Peyer's patch (tissue), 4 donors: ENCODE measurements around the gene PDE4D. TPM values are rescaled to one million over a fixed set of nuclear protein-coding genes. Genes with fewer than 3 reads are reported as not detected.

Experiments
- DNase-seq, 3 donors: peaks; one replicate each; pipeline ENCODE4 v3.0.0-alpha.2; 2017 to 2019
- H3K27ac ChIP-seq, 4 donors: fragments of 200-600 bp; sonication (generic); one replicate each; pipeline ENCODE4 v1.5.1; 2016 to 2019
- H3K27me3 ChIP-seq, 2 donors: fragments of 200-600 bp; sonication (generic); one replicate each; pipeline ENCODE4 v1.5.1; 2019
- H3K36me3 ChIP-seq, 3 donors: fragments of 200-600 bp; sonication (generic); one replicate each; pipeline ENCODE4 v1.5.1; 2016 to 2019
- H3K4me1 ChIP-seq, 4 donors: fragments of 200-600 bp; sonication (generic); one replicate each; pipeline ENCODE4 v1.5.1; 2016 to 2019
- H3K4me3 ChIP-seq, 4 donors: fragments of 200-600 bp; sonication (generic); 1 replicate in 3 of 4; 2 replicates in 1 of 4; pipeline ENCODE4 v1.5.1; 2016 to 2019; ENCODE audit warnings: mild to moderate bottlenecking in 1 of 4
- H3K9me3 ChIP-seq, 4 donors: fragments of 200-600 bp; sonication (generic); one replicate each; pipeline ENCODE4 v1.5.1; 2016 to 2019; ENCODE audit warnings: mild to moderate bottlenecking in 1 of 4
- POLR2A ChIP-seq, 2 donors: fragments of 450-650 bp; IDR thresholded peaks; one replicate each; pipeline ENCODE4 v1.5.1; 2017; ENCODE audit warnings: antibody characterized with exemption in 2 of 2, mild to moderate bottlenecking in 2 of 2, moderate library complexity in 2 of 2
- total RNA-seq, 4 donors: library from RNA; depleted of rRNA; stranded (reverse); fragments of >200 nt; gene quantifications; one replicate each; pipeline ENCODE4 v1.1.0, GENCODE V29; 2016
- TF ChIP-seq, protein P1 (sequence below), 6 experiments: fragments of 450-650 bp in 4 of 6; fragments of 200-600 bp in 2 of 6; sonication (generic) in 1 of 6; IDR thresholded peaks; one replicate each; pipeline ENCODE4 v1.5.1; 2017 to 2019; ENCODE audit warnings: antibody characterized with exemption in 6 of 6, mild to moderate bottlenecking in 3 of 6, moderate library complexity in 1 of 6

PDE4D gene
- total RNA-seq, 4 donors from 2014 or later: 19.8 to 89.1 (median 43.9) TPM

DNA sequence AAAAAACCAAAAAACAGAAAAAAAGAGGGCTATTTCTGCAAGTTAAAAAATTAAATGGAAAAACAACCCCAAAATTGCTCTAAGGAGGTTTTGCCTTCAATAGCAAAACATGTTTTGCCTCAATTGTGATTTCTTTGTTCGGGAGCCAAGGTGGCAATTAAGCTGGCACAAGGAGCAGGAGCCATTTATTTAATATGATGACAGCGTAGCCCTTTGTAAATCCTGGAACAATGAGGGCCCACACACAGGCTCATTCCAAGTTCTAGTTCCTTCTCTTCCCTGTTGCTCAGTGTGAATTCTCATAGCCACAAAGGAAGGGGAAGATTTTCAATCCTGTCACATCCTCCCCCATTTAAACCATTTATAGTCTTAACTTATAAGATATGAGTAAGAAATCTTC, 353.2 kb downstream of the PDE4D start:
- Histone ChIP-seq H3K27me3 (no peaks in the 10 kb centered on the region), H3K4me1 (peaks cover 0 to 25% (median 0%) of the 10 kb centered on the region in 4 donors), H3K4me3 (no peak overlapping the region), H3K9me3 (no peaks in the 10 kb centered on the region), H3K36me3 (no peaks in the 10 kb centered on the region), H3K27ac (no peak overlapping the region)
- DNase-seq: no peak
- TF ChIP-seq, protein P1, sequence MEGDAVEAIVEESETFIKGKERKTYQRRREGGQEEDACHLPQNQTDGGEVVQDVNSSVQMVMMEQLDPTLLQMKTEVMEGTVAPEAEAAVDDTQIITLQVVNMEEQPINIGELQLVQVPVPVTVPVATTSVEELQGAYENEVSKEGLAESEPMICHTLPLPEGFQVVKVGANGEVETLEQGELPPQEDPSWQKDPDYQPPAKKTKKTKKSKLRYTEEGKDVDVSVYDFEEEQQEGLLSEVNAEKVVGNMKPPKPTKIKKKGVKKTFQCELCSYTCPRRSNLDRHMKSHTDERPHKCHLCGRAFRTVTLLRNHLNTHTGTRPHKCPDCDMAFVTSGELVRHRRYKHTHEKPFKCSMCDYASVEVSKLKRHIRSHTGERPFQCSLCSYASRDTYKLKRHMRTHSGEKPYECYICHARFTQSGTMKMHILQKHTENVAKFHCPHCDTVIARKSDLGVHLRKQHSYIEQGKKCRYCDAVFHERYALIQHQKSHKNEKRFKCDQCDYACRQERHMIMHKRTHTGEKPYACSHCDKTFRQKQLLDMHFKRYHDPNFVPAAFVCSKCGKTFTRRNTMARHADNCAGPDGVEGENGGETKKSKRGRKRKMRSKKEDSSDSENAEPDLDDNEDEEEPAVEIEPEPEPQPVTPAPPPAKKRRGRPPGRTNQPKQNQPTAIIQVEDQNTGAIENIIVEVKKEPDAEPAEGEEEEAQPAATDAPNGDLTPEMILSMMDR (IDR thresholded peaks at IDR 0.05): no peak
- no peak for TF ChIP-seq POLR2A (IDR thresholded peaks at IDR 0.05)

DNA sequence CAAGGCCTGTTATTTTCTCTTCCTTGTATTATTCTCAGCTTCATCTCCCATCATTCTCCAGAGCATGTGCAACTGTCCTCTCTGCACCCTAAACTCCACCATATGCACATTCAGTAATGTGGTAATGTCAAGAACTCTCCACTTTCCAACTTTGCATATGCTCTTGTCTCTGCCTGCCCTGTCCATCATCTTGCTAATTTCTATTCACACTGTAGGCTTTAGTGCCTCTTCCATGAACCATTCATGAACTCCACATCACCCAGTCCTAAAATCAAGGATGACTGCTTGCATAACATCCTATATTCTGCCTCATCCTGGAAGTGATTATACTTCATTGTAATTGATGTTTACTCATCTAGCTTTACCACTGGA, 354.8 kb downstream of the PDE4D start:
- no peaks in the 10 kb centered on the region for H3K27me3 ChIP-seq
- H3K27ac ChIP-seq: no peak overlapping the region
- DNase-seq: no peak
- H3K4me3 ChIP-seq: no peak overlapping the region
- peaks cover 0 to 14% (median 0%) of the 10 kb centered on the region in 4 donors for H3K4me1 ChIP-seq
- H3K9me3 ChIP-seq: no peaks in the 10 kb centered on the region
- H3K36me3 ChIP-seq: no peaks in the 10 kb centered on the region
- TF ChIP-seq, protein P1 (IDR thresholded peaks at IDR 0.05): no peak
- no peak for TF ChIP-seq POLR2A (IDR thresholded peaks at IDR 0.05)

DNA sequence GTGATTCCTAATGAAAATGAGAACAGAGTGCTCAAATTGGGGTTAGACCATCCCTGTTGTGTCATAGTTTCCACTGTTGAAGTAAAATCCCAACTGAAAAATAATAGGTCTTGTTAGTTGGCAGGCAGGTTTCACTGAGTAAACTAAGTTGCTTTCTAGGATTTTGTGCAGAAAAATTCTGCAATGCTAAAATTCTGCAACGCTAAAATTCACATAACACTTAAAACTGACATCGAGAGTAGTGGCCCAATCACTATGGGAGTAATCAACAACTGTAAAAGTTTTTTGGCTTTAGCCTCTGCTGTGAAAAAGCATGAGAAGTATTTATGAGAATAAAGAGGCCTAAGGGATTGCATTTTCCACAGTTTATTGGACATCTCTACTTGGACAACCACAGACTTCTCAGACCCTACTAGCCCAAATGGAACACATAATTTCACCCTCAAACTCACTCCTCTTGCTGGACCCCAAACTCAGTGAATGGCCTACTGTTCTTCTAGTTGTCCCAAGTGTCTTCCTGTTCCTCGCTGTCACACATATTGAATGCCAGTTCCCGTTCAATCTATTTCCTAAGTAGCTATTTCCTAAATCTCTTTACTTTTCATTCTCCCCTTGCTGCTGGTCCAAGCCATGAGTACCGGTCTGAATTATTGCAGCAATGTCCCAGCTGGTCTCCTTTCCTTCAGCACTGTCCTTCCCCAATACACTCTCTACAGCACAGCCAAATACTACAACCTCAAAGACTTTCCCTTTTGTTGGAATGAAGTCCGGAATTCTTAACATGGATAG, 355.4 kb downstream of the PDE4D start:
- DNase-seq: no peak
- H3K4me3 ChIP-seq: no peak overlapping the region
- no peak overlapping the region for H3K27ac ChIP-seq
- peaks cover 0 to 8% (median 0%) of the 10 kb centered on the region in 4 donors for H3K4me1 ChIP-seq
- TF ChIP-seq, protein P1 (IDR thresholded peaks at IDR 0.05): no peak
- no peak for TF ChIP-seq POLR2A (IDR thresholded peaks at IDR 0.05)
- H3K36me3 ChIP-seq: no peaks in the 10 kb centered on the region
- no peaks in the 10 kb centered on the region for H3K27me3 ChIP-seq
- no peaks in the 10 kb centered on the region for H3K9me3 ChIP-seq

DNA sequence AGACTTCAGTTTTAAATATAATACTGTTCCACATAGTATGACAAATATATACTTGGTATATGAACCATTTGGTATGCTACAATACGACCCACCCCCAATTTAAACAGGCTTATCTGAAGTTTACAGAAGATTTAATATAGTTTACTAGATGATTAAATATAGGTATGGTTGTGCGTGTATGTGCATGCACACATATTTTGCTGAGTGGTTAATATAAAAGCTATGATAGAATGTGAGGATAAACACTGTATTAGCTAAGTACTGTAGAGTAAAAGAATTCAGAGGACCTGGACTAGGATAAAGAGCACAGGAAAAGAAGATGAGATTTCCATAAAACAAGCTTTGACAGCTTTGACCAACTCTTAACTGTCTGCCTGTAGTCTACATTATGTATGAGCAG, 356.7 kb downstream of the PDE4D start:
- DNase-seq: no peak
- H3K36me3 ChIP-seq: no peaks in the 10 kb centered on the region
- H3K9me3 ChIP-seq: no peaks in the 10 kb centered on the region
- no peak for TF ChIP-seq POLR2A (IDR thresholded peaks at IDR 0.05)
- TF ChIP-seq, protein P1 (IDR thresholded peaks at IDR 0.05): no peak
- no peaks in the 10 kb centered on the region for H3K4me1 ChIP-seq
- no peak overlapping the region for H3K27ac ChIP-seq
- H3K27me3 ChIP-seq: no peaks in the 10 kb centered on the region
- no peak overlapping the region for H3K4me3 ChIP-seq

DNA sequence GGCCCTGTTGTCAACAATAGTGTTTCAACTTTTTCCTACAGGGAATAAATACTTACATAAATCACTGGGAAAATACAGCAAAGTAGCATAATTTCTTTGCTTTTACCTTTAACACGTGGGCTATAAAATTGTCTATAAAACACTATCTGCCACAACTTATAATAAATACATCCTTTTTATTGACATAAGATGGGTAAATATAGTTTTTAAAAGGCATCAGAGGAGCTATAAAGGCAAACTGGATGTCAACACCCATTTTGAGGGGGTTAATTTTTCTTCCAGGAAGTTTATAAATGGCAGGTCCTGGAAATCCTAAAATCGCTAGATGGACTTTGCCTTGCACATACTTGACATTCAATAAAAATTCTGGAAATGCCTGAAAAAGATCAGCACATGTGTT, 358.0 kb downstream of the PDE4D start:
- DNase-seq: no peak
- no peaks in the 10 kb centered on the region for H3K9me3 ChIP-seq
- no peaks in the 10 kb centered on the region for H3K36me3 ChIP-seq
- H3K4me1 ChIP-seq: no peaks in the 10 kb centered on the region
- no peaks in the 10 kb centered on the region for H3K27me3 ChIP-seq
- H3K27ac ChIP-seq: no peak overlapping the region
- no peak for TF ChIP-seq POLR2A (IDR thresholded peaks at IDR 0.05)
- TF ChIP-seq, protein P1 (IDR thresholded peaks at IDR 0.05): no peak
- H3K4me3 ChIP-seq: no peak overlapping the region
